Cardiac fibroblast (primary cell): ENCODE data around the gene ANKRD44.
A peak's percentile ranks its signal among the peaks of the same experiment; 100 is the strongest.

Experiments
- DNase-seq, 2 donors: peaks; one replicate each; pipeline versions ENCODE4 v3.0.0 to v3.0.0-alpha.2; 2010; ENCODE audit warnings: low read depth in 2 of 2
- H3K4me3 ChIP-seq, 2 donors: replicated peaks in 1 of 2; 1 replicate in 1 of 2; 2 replicates in 1 of 2; pipeline ENCODE4 v1.5.1; 2011; ENCODE audit warnings: low read depth in 2 of 2, low read length in 2 of 2, mild to moderate bottlenecking in 2 of 2, moderate library complexity in 1 of 2
- CTCF ChIP-seq: IDR thresholded peaks from one replicate; pipeline ENCODE4 v1.5.1; 2011; ENCODE audit warnings: low read depth, mild to moderate bottlenecking, low read length, inconsistent platforms

Gene ANKRD44

GRCh38 chr2:196939371-196939770 is 371.2 kb downstream of the ANKRD44 start:
- no peak overlapping the region for H3K4me3 ChIP-seq
- peak; percentile 33 to 56 for DNase-seq
- TF ChIP-seq CTCF, result no peak
